Measurements from ENCODE around the gene GAK. TPM values are rescaled to one million over a fixed set of nuclear protein-coding genes. Genes with fewer than 3 reads are reported as not detected.

The GAK gene
- polyA plus RNA-seq, 1 donor (not counting 4 experiments of a cell fraction or from before 2014, with no cell fraction given): 18.4 TPM

GRCh38 chr4:855880-856224 is 76.3 kb downstream of the GAK start:
- H3K36me3 ChIP-seq (ENCODE audit: control insufficient read depth in 2 of 2, extremely low read depth in 1 of 2, insufficient read depth in 2 of 2, low read length in 2 of 2): peaks cover 19 to 24% of the 10 kb centered on the region in 2 experiments
- no peak overlapping the region for H3K4me3 ChIP-seq (ENCODE audit: control insufficient read depth in 2 of 3, extremely low read depth in 1 of 3, insufficient read depth in 2 of 3, low read depth in 1 of 3, low read length in 3 of 3)
- DNase-seq (ENCODE audit: low read depth, low spot score): no peak
- TF ChIP-seq EZH2 (IDR thresholded peaks at IDR 0.05; ENCODE audit: low read length) (no peak), CTCF (optimal IDR thresholded peaks at IDR 0.05 in 1 of 3, IDR thresholded peaks at IDR 0.05 in 1 of 3, conservative IDR thresholded peaks at IDR 0.05 in 1 of 3; ENCODE audit: extremely low read depth in 1 of 3, insufficient read depth in 2 of 3, low read length in 3 of 3) (no peak)
- H3K27me3 ChIP-seq (ENCODE audit: control insufficient read depth, extremely low read depth, insufficient read depth, low read length): no peaks in the 10 kb centered on the region
- H3K4me2 ChIP-seq (ENCODE audit: control insufficient read depth, extremely low read depth, insufficient read depth, low read depth, low read length): no peak overlapping the region
- FAIRE-seq: no peak
- H3K9me3 ChIP-seq (ENCODE audit: control insufficient read depth, low read depth, low read length): no peaks in the 10 kb centered on the region
- no peaks in the 10 kb centered on the region for H3K79me2 ChIP-seq (ENCODE audit: control insufficient read depth, insufficient read depth, low read length)
- no peak overlapping the region for H2AFZ ChIP-seq (ENCODE audit: control insufficient read depth, low read length)
- H3K27ac ChIP-seq (ENCODE audit: control insufficient read depth, insufficient read depth, low read length): no peak overlapping the region
- dilution Hi-C loops (cut with MboI; ENCODE audit: extremely low pct_ligation_motif_present, low sequenced_read_pairs): no loop called here
- no peaks in the 10 kb centered on the region for H4K20me1 ChIP-seq (ENCODE audit: control insufficient read depth, extremely low read depth, insufficient read depth, low read length)
- H3K4me1 ChIP-seq (ENCODE audit: control insufficient read depth, extremely low read depth, insufficient read depth, low read length): no peaks in the 10 kb centered on the region
- no peak overlapping the region for H3K9ac ChIP-seq (ENCODE audit: control insufficient read depth, extremely low read depth, insufficient read depth, low read length)
- no peaks in the 10 kb centered on the region for H3K9me1 ChIP-seq (ENCODE audit: control insufficient read depth, extremely low read depth, insufficient read depth, low read length)

- Histone ChIP-seq H3K27me3 (ENCODE audit: control insufficient read depth, extremely low read depth, insufficient read depth, low read length) (no peaks in the 10 kb centered on the region), H3K9me3 (ENCODE audit: control insufficient read depth, low read depth, low read length) (no peaks in the 10 kb centered on the region), H2AFZ (ENCODE audit: control insufficient read depth, low read length) (no peak overlapping the region), H3K9ac (ENCODE audit: control insufficient read depth, extremely low read depth, insufficient read depth, low read length) (no peak overlapping the region), H3K79me2 (ENCODE audit: control insufficient read depth, insufficient read depth, low read length) (no peaks in the 10 kb centered on the region), H3K9me1 (ENCODE audit: control insufficient read depth, extremely low read depth, insufficient read depth, low read length) (no peaks in the 10 kb centered on the region), H3K4me3 (ENCODE audit: control insufficient read depth in 2 of 3, extremely low read depth in 1 of 3, insufficient read depth in 2 of 3, low read depth in 1 of 3, low read length in 3 of 3) (no peak overlapping the region), H4K20me1 (ENCODE audit: control insufficient read depth, extremely low read depth, insufficient read depth, low read length) (no peaks in the 10 kb centered on the region), H3K4me2 (ENCODE audit: control insufficient read depth, extremely low read depth, insufficient read depth, low read depth, low read length) (no peak overlapping the region), H3K36me3 (ENCODE audit: control insufficient read depth in 2 of 2, extremely low read depth in 1 of 2, insufficient read depth in 2 of 2, low read length in 2 of 2) (peaks cover 22% of the 10 kb centered on the region in 2 experiments), H3K4me1 (ENCODE audit: control insufficient read depth, extremely low read depth, insufficient read depth, low read length) (no peaks in the 10 kb centered on the region), H3K27ac (ENCODE audit: control insufficient read depth, insufficient read depth, low read length) (no peak overlapping the region)
- TF ChIP-seq EZH2 (IDR thresholded peaks at IDR 0.05; ENCODE audit: low read length) (no peak), CTCF (optimal IDR thresholded peaks at IDR 0.05 in 1 of 3, IDR thresholded peaks at IDR 0.05 in 1 of 3, conservative IDR thresholded peaks at IDR 0.05 in 1 of 3; ENCODE audit: extremely low read depth in 1 of 3, insufficient read depth in 2 of 3, low read length in 3 of 3) (no peak)
- FAIRE-seq (no peak), DNase-seq (ENCODE audit: low read depth, low spot score) (no peak)
- dilution Hi-C loops (cut with MboI; ENCODE audit: extremely low pct_ligation_motif_present, low sequenced_read_pairs): no loop called here
These were observed 77.8 kb downstream of the GAK start for GRCh38 chr4:854356-854755.

Measured in keratinocyte (primary cell).